H1 (cell line): ENCODE data around the gene UBR3. TPM values are rescaled to one million over a fixed set of nuclear protein-coding genes. Genes with fewer than 3 reads are reported as not detected.

ENCODE experiments used
- BACH1 ChIP-seq: IDR thresholded peaks from 2 replicates; pipeline ENCODE4 v1.6.1; 2012; ENCODE audit warnings: low read length, improper control_type of control experiment
- CBX5 ChIP-seq: fragments of 300-800, 300-1000 bp; sonication (generic); IDR thresholded peaks from 2 replicates; pipeline ENCODE4 v1.7.1; 2016; ENCODE audit warnings: antibody characterized with exemption, low read length, low read depth
- CREB1 ChIP-seq: IDR thresholded peaks from 2 replicates; pipeline ENCODE4 v1.6.1; 2012; ENCODE audit warnings: inconsistent platforms
- CTBP2 ChIP-seq: IDR thresholded peaks from 2 replicates; pipeline ENCODE4 v1.7.0; 2011; ENCODE audit warnings: borderline replicate concordance, mild to moderate bottlenecking, moderate library complexity, mixed read lengths, low read length; ENCODE audit not compliant: insufficient read depth, insufficient read length
- POU5F1 ChIP-seq: IDR thresholded peaks from 2 replicates; pipeline ENCODE4 v1.6.1; 2011; ENCODE audit warnings: low read depth, mild to moderate bottlenecking, low read length, moderate library complexity
- SIX5 ChIP-seq: IDR thresholded peaks from 2 replicates; pipeline ENCODE4 v1.6.1; 2011; ENCODE audit warnings: mild to moderate bottlenecking, low read depth, low read length
- polyA plus RNA-seq, 7 experiments: library from polyadenylated mRNA; depleted of rRNA in 3 of 7; stranded (reverse) in 5 of 7; unstranded in 2 of 7; fragments of >200 nt in 5 of 7; fragments of 200-250 nt in 2 of 7; gene quantifications; 1 replicate in 5 of 7; 2 replicates in 1 of 7; 4 replicates in 1 of 7; pipeline versions ENCODE4 v1.2.1 to v1.2.3, GENCODE V29; 2011 to 2013; ENCODE audit warnings: missing spikeins in 2 of 7, mixed read lengths in 2 of 7
- total RNA-seq: library from RNA; stranded (reverse); fragmentation: NEBNext Ultra II Directional; extraction: Animal tissue kit (Norgen Biotek cat#: 25700); gene quantifications from 2 replicates; pipeline ENCODE4 v1.2.1, GENCODE V29; 2021

Gene UBR3
- total and polyA plus RNA-seq, 2 of the 8 experiments (the other 6 are each of a cell fraction or from before 2014, with no cell fraction given), result 3.7 to 17.7 TPM

DNA sequence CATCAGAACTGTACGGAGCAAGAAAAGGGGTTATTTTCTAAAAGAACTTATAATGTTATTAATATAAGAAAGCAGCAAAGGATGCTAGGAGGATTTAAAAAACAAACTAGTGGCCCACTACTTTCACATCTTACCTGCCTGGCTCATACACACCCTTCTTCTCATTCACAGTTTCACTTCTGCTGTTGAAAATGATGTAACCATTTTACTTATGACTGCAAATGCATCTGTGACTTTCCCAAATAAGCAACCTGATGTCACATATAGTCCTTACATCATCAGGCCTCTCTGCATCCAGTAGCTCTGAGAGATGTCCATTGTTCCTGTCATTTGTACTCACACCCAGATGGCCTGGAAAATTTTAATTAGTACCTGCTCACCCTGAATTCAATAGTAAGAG is 248.9 kb downstream of the UBR3 start (continued):
- TF ChIP-seq CTBP2 (no peak), CBX5 (no peak), SIX5 (no peak), CREB1 (no peak), BACH1 (no peak), POU5F1 (no peak)
- TF ChIP-seq, all 59 proteins: peak for 0
